Skin epidermis (tissue), 12 donors: ENCODE measurements around the gene DCLK1.
"Not testable (repeated sequence)": the region's sequence is repeated elsewhere in the genome, so short reads cannot be mapped to it uniquely, and the experiment has no call there.

Experiments used
- H3K27ac ChIP-seq, 21 experiments: fragments of 200-600 bp; sonication (generic) in 11 of 21; one replicate each; pipeline ENCODE4 v1.5.0; 2020; ENCODE audit warnings: mild to moderate bottlenecking in 3 of 21, inconsistent platforms in 2 of 21, moderate library complexity in 2 of 21
- H3K4me3 ChIP-seq, 7 experiments: fragments of 200-600 bp; sonication (generic) in 2 of 7; one replicate each; pipeline ENCODE4 v1.5.0; 2020; ENCODE audit warnings: inconsistent platforms in 2 of 7, mild to moderate bottlenecking in 2 of 7, moderate library complexity in 1 of 7

The DCLK1 gene

DNA sequence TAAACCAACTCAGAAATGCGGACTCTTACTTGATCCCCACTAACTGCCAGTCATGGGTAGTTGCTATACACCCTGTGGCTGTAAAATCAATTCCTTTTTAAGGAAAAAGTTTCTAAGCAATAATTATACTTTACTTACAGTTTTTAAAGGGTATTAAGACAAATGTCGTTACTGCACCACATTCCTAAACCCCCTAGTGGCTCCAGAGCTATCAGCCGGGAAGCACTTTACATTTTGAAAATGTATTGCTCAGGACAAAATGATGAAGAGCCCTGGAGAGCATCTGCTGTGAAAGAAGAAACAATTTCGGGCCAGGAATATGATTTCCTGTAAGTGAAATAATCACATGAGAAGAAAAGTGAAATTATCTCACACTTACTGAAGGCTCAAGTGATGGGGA is 36.7 kb downstream of the DCLK1 start:
- Histone ChIP-seq H3K4me3 (no peak overlapping the region), H3K27ac (no peak overlapping the region)

DNA sequence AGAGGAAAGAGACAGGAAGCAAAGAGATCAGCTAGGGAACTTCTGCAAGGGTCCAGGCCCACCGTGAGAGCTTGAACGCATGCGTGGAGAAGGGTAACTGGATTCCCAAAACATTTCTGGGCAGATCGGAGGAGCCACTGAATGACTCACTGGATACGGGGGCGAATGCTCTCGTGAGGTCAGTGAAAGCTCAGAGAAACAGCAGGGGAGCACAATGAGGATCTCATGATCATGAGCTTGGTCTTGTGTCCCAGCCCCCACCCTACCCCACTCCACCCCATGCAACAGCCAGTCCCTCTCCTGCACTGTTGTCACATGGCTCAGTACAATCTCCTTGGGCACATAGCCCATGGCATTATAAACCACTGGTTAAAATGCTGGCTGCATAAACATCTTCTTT is 40.6 kb downstream of the DCLK1 start:
- H3K4me3 ChIP-seq, result no peak overlapping the region
- peak overlapping the region in 6 of 21 experiments; percentile 6 to 66 (median 40) for H3K27ac ChIP-seq

DNA sequence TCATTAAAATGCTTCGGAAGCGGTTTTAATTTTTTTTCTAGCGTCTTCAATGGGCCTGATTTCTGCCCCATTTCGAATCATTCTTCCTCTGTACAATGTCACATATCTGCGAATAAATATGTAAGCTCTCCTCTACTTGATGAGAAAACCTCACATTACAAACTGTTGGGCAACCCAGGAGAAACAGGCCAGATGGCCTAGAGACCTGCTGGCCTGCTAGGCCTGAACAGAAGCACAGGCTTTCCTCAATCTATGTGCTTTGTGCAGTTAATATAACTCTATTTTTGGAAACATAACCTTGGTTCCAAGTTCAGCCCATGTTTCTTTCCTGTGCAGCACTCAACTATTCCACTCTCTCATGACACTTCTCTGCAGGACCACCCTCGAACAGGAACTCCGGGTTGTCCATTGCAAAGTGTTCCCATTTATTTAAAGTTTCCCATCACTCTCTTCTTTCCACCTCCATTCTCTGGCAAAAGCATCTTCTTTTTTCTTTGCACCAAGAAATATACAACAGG is 42.0 kb downstream of the DCLK1 start:
- no peak overlapping the region for H3K4me3 ChIP-seq
- peak overlapping the region in 1 of 21 experiments; percentile 9 for H3K27ac ChIP-seq

DNA sequence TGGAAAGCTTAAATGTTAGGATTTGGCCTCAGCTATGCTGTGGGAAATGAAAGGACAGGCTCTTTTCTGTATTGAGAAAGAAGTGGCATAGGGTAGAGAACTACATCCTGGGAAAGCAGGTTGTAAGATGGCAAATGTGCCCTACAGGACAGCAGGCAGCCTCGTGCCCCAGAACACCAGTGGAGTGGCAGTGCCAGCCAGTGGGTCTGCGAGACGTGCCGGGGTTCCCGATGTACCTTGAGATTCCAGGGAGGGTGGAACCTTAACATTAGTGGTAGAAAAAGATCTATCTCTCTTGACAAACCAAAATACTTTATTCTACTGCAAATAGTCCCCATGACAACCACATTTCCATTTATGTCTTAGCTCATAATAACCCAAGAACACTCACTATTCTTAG is 42.7 kb downstream of the DCLK1 start:
- peak overlapping the region in 1 of 21 experiments; percentile 9 for H3K27ac ChIP-seq

DNA sequence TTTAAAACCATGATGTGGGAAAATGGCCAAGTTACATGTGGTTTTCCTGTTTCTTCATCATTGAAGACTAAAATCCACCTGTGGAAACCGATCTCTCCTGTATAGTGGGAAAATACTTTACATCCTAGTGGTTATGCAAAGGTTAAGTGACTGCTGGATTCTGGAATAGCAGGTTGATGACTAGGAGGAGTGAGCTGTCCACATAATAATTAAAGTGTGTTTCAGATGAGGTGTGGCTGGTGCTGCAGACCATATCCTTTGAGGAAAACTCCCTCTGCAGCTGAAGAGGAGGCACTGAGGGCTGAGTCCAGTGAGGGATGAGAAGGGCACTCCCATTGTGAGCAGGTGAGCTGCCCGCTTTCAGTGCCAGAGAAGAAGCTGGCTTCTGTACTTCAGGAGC is 43.2 kb downstream of the DCLK1 start:
- Histone ChIP-seq H3K4me3 (no peak overlapping the region), H3K27ac (no peak overlapping the region)

More for the DNA sequence above, 42.7 kb downstream of the DCLK1 start:
- no peak overlapping the region for H3K4me3 ChIP-seq

DNA sequence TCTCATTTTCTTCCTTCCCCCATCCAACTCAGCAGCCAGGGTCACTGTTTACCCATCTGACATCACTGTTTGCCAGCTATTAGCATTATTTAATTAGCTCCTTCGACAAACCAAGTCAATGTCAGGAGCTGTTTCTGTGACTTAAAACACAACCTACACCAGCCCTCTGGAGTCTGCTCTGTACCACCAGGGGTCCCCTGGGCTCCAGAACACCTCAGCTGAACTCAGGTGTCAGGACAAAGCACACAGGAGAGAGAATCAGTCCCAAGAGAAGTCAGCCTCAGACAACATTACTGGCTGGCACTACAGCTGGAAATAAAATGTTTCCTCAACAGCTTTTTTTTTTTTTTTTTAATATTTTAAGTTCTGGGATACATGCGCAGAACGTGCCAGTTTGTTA is 45.1 kb downstream of the DCLK1 start:
- no peak overlapping the region for H3K27ac ChIP-seq
- no peak overlapping the region for H3K4me3 ChIP-seq

DNA sequence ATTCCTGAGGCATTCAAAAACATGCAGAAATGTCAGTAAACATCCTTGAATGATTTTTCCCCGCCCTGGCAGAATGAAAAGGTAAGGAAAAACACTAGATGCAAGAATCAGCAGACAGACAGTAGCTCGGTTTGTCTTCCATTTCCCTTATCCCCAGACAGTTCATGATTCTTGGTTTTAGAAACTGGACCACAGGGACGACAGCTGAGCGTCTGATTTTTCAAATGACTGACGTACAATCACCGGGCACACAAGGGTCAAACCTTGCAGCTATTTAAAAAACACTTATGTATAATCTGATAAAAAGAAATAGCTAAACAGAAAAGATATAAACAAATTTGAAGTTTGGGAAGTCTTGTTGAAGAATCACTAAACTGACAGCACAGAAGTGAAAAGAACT is 47.1 kb downstream of the DCLK1 start:
- no peak overlapping the region for H3K27ac ChIP-seq

DNA sequence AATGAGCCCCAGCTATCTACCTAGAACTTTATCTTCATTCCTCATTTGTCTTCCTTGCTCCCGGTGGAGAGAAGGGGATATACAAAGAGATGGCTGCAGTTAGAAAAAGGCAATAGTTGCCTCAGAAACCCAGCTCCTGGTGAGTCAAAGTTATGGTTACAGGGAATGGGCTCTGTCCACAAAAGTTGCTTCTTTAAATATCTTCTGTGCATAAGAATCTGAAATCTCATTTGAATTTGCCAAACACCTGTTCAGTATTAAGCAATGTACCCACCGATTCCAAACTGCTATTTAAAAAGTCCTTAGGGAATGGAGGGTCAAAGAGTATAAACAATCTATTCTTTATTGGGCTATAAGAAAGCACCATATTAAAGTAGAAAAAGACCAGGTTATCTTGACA is 48.4 kb downstream of the DCLK1 start:
- Histone ChIP-seq H3K27ac (no peak overlapping the region), H3K4me3 (no peak overlapping the region)

More for the DNA sequence above, 47.1 kb downstream of the DCLK1 start:
- H3K4me3 ChIP-seq, result no peak overlapping the region

DNA sequence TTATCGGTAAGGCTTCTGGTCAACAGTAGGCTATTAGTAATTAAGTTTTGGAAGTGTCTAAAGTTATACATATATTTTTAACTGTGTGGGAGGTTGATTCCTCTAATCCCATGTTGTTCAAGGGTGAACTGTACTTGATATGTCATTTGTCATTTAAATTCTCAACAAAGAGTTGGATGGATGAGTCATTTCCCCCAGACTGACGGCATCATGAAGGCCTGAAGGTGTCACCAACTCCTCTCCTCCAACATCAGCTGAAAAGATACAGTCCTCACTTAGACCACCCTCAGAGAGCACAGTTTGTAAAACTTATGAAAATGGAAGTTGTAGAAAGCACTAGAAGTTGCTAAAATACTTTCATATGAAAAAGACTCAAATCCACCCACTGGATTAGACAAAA is 48.8 kb downstream of the DCLK1 start:
- no peak overlapping the region for H3K4me3 ChIP-seq
- H3K27ac ChIP-seq, result no peak overlapping the region

DNA sequence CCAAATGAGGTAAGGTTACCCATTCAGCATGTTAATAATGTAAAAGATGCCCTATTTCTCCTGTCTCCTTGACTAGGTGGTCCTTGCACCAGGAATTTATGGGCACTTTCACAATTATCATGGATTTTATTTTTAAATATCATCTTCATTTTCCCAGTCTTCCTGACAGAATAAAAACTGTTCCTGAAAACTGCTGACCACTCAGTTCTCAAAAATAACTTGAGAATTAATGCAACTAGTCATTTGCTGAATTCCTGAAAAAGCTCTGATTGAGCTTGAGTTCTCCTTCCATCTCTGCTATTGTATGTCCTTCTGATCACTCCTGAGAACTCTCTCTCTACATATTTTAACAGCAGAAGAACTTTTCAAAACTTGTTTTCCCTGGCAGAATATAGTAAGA is 55.0 kb downstream of the DCLK1 start:
- H3K4me3 ChIP-seq, result no peak overlapping the region
- no peak overlapping the region for H3K27ac ChIP-seq

DNA sequence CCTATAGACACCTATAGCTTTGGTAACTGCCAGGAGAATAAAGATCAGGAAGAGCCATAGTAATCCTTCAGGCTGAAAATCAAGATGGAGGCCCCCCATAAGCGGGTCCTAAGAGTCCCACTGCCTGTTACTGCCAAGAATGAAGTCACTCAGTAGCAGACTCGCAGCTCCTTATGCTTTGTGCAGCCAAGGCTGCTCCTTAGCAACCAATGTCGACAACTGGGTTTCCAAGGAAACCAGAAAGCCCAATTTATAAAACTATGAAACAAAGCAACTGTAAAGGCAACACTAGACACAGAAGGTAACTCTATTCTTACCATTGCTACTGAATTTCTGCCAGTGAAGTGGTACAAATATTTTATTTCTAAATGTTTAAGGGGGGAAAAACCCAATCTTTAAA is 56.5 kb downstream of the DCLK1 start:
- H3K27ac ChIP-seq, result no peak overlapping the region
- no peak overlapping the region for H3K4me3 ChIP-seq

DNA sequence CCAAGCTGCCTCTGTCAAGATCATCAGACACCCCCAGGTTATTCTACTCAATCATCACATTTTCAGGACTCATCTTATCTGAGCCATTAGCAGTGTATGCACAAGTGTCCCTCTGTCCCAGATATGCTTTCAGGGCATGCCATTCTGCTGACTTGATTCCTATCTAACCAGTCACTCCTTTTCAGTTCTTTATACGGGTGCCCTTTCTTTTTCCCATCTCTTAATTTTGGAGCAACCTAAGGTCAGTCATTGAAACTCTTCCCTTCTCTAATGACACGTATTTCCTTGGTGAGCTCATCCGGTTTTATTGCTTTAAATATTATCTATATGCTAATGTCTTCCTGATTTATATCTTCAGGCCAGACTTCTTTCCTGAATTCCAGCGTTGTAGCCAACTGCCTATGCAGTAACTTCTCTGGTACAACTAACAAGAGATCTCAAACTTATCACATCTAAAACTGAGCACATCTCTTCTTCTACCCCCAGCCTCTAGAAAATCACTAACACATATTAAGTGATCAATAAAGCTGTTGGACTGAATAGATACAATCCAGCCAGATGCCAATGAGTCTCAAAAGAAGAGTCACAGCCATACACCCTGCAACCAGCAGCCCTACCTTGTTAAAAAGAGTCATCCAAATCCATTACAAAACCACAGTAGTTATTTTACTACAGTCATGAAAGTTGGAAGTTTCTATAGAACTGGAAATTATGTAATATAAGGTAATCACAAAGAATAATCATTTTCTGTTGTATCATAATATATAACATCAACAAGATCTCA is 58.8 kb downstream of the DCLK1 start:
- H3K27ac ChIP-seq, result peak overlapping the region in 2 of 21 experiments; percentile 1 to 36
- H3K4me3 ChIP-seq, result no peak overlapping the region

DNA sequence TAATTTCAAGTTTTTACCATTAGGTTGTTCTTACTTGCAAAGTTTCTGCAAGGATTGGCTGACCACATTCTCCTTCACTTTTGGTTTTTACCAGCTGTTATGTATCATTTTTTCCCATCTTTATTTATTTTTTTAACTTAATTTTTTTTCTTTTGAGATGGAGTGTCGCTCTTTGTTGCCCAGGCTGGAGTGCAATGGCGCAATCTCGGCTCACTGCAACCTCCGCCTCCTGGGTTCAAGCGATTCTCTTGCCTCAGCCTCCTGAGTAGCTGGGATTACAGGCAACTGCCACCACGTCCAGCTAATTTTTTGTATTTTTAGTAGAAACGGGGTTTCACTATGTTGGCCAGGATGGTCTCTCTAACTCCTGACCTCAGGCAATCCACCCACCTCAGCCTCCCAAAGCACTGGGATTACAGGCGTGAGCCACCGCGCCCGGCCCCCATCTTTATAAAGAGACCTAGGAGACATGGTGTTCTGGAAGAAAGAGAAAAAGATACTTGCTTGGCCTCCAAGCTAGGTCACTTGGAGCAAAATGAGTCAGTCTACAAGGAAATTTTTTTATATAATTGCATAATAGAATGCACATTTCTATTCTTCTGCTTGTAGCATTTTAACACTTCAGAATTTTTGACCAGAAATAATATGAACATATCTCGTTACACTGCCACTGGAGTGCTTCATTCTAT is 60.5 kb downstream of the DCLK1 start:
- H3K4me3 ChIP-seq, result not testable (repeated sequence)
- peak overlapping the region in 16 of 21 experiments; percentile 20 to 79 (median 50) for H3K27ac ChIP-seq

DNA sequence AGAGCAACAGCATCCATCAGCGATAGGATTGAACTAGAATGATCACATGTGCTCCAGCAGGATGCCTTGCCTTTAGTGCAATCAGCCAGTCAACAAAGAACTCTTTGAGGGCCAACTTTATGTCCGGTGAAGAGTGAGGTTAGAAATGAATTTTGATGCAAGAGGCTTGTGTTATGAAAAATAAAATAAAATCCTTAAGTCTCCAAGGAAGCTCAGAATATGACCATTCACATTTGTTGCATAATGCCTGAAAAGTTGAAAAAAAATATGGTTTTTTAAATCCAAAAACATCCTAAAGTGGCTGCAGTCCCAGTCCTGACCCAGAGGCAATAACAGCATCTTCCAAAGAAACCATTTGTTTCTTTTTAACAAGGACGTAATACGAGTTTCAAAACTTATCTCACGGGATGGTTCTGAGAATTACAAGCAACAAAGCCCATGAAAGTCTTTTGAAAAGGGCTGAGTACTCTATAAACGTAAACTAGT is 61.3 kb downstream of the DCLK1 start:
- Histone ChIP-seq H3K27ac (peak overlapping the region in 15 of 21 experiments; percentile 20 to 79 (median 54)), H3K4me3 (no peak overlapping the region)

DNA sequence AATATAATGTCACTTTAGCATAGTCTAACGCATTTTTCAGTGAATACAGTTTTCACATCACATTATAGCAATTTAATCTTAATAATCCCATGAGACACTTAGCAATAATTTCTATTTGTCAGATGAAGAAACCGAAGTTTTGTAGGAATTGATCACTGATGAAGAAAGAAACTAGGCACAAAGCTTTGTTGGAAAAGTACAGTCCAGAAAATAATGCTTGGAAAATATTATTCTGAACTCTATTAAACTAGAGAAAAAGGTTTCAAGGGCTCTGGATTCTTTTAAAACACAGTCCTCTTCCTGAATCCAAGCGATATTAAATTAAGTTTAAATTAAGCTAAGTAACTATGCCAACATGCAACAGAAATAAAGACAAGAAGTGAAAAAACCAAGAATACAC is 62.2 kb downstream of the DCLK1 start:
- Histone ChIP-seq H3K4me3 (no peak overlapping the region), H3K27ac (peak overlapping the region in 9 of 21 experiments; percentile 31 to 74 (median 53))

DNA sequence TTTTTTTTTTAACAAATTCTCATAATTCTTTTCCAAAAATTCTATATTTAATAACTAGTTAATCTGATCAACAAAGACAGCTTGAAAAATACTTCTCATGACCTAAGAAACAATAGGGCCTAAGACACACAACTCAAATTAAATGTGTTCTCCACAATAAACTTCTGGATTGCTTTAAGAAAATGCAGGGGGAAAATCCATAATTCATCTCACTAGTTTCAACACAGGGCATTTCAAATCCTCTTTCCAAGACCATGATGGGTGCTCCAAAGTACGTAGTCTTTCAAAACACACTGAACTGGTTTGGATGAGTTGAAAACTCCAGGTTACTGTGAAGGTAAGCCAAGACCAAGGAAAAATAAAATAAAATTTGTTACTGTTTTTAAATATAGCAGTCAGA is 62.6 kb downstream of the DCLK1 start:
- Histone ChIP-seq H3K27ac (peak overlapping the region in 5 of 21 experiments; percentile 13 to 74 (median 53)), H3K4me3 (no peak overlapping the region)

DNA sequence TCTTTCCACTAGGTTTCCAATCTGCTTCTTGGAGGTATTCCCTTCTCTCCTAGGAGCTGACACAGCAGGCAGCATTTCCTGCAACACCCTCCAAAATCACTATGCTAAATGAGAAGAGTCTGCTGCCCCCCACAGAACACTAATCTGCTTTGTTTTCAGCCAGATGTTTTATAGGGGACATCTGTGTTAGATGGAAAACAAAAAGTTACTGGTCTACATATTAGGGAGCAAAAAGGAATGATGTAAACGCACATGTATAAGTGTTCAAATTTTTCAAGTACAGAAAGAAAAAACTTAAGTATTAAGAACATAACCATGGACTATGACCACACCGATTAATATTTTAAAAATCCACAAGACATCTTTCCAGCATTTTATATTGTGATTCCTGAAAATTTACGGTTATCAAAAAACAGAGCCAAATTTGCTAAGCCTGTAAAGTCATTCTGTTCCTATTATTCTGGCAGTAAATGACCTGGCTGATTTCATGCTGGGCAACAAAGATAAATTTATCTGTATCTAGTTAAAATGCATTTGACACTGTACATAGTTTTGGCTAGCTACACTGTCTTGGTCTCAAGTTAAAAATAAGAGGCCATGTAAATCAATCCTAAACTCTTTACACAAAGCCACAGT is 63.3 kb downstream of the DCLK1 start:
- Histone ChIP-seq H3K27ac (peak overlapping the region in 3 of 21 experiments; percentile 45 to 65 (median 53)), H3K4me3 (no peak overlapping the region)

DNA sequence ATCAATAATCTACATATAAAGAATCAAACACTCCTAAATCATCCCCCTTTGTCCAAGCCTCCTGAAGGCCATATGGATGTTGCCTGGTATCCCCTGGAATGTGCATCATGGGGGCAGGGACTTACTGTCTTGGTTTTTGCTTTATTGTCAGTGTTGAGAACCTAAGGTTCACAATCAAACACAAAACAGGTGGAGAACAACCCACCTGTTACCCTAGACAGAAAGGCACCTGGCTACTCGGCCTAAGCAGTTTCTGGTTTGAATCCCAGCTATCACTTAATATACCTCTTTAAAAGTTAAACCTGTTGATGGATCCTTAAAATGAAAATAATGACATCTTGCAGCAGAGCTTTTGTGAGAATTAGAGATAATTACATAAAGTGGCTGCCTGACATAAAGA is 68.9 kb downstream of the DCLK1 start:
- Histone ChIP-seq H3K27ac (no peak overlapping the region), H3K4me3 (no peak overlapping the region)

DNA sequence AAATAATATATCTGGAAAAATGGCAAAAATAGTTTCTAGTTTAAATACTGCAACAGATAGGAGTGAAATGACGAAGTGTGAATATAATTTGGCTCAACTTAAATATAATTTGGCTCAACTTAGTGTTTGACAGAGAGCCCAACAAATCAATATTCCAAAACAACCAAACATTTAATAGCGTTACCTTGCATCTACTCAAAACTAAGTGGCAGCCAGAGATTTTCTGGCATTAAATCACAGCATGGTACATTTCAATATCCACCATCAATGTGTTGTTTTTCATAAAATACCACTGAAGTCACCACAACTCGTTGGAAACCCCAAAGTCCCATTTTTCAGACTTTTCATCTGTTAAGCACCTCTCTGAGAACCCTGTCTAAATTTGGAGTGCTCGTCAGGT is 69.6 kb downstream of the DCLK1 start:
- Histone ChIP-seq H3K4me3 (no peak overlapping the region), H3K27ac (no peak overlapping the region)

DNA sequence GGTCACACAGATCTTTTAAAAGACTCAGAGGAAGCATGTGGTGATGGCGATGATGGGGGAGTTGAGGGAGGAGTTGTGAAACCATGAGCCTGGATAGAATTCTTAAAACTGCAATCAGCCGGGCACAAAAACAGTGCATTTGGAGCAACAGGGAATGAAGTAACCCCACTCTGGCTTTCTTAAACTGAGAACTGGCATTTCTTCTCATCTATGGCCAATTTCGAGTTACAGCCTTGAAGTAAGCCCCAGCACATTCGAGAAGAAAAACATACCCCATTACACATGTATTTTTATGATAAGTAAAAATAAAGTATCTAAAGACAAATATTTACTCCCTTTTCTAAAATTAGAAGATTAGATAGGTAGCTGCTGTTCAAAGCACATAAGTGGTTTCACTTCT is 70.1 kb downstream of the DCLK1 start:
- no peak overlapping the region for H3K4me3 ChIP-seq
- H3K27ac ChIP-seq, result no peak overlapping the region
